Ishikawa (cell line): Measurements from ENCODE around the gene FCRL5.

Experiments used
- CEBPB ChIP-seq: IDR thresholded peaks from 2 replicates; pipeline ENCODE4 v1.6.1; 2012
- CREB1 ChIP-seq: IDR thresholded peaks from 2 replicates; pipeline ENCODE4 v1.6.1; 2012; ENCODE audit warnings: low read depth
- EGR1 ChIP-seq: IDR thresholded peaks from 2 replicates; pipeline ENCODE4 v1.6.1; 2012
- EP300 ChIP-seq: IDR thresholded peaks from 2 replicates; pipeline ENCODE4 v1.6.1; 2012; ENCODE audit warnings: borderline replicate concordance
- FOXM1 ChIP-seq: IDR thresholded peaks from 2 replicates; pipeline ENCODE4 v1.6.1; 2012; ENCODE audit warnings: low read depth, borderline replicate concordance
- NFIC ChIP-seq: IDR thresholded peaks from 2 replicates; pipeline ENCODE4 v1.6.1; 2012
- RAD21 ChIP-seq: IDR thresholded peaks from 2 replicates; pipeline ENCODE4 v1.6.1; 2012; ENCODE audit warnings: low read depth
- TAF1 ChIP-seq: IDR thresholded peaks from 2 replicates; pipeline ENCODE4 v1.6.1; 2012; ENCODE audit warnings: low read depth, mild to moderate bottlenecking
- TCF12 ChIP-seq: IDR thresholded peaks from 2 replicates; pipeline ENCODE4 v1.6.1; 2012; ENCODE audit warnings: low read depth
- TEAD4 ChIP-seq: IDR thresholded peaks from 2 replicates; pipeline ENCODE4 v1.6.1; 2012
- YY1 ChIP-seq: IDR thresholded peaks from 2 replicates; pipeline ENCODE4 v1.6.1; 2012; ENCODE audit warnings: low read depth
- ZBTB7A ChIP-seq: IDR thresholded peaks from 2 replicates; pipeline ENCODE4 v1.6.1; 2012; ENCODE audit warnings: low read depth
- TF ChIP-seq, protein P1 (sequence below): IDR thresholded peaks from 2 replicates; pipeline ENCODE4 v1.6.1; 2012
- TF ChIP-seq, protein P2 (sequence below): IDR thresholded peaks from 2 replicates; pipeline ENCODE4 v1.6.1; 2012; ENCODE audit warnings: low read depth, mild to moderate bottlenecking
- TF ChIP-seq, protein P3 (sequence below): IDR thresholded peaks from 2 replicates; pipeline ENCODE4 v1.6.1; 2012

Gene FCRL5

DNA sequence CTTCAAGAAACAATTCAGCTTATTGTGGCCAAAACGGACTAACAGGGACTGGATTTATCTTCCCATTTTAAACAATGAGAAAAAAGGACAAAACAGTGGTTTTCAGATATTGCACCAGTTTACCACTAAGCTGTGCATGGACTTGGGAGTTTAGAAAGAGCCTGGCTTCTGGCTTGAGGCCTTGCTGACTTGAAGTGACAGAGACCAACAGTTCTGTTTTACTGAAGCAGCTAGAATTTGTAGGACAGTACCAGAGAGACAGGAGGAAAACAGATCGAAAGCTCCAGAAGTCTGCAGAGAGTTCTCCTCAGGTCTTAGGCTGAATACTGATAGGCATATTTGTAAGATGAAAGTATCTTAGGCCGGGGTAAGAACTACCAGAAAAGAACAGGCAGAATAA lies 25.1 kb upstream of the FCRL5 start:
- TF ChIP-seq CEBPB, result no peak
- no peak for TF ChIP-seq FOXM1
- TF ChIP-seq, protein P1, sequence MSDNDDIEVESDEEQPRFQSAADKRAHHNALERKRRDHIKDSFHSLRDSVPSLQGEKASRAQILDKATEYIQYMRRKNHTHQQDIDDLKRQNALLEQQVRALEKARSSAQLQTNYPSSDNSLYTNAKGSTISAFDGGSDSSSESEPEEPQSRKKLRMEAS, result no peak
- no peak for TF ChIP-seq RAD21
- TF ChIP-seq, protein P2, sequence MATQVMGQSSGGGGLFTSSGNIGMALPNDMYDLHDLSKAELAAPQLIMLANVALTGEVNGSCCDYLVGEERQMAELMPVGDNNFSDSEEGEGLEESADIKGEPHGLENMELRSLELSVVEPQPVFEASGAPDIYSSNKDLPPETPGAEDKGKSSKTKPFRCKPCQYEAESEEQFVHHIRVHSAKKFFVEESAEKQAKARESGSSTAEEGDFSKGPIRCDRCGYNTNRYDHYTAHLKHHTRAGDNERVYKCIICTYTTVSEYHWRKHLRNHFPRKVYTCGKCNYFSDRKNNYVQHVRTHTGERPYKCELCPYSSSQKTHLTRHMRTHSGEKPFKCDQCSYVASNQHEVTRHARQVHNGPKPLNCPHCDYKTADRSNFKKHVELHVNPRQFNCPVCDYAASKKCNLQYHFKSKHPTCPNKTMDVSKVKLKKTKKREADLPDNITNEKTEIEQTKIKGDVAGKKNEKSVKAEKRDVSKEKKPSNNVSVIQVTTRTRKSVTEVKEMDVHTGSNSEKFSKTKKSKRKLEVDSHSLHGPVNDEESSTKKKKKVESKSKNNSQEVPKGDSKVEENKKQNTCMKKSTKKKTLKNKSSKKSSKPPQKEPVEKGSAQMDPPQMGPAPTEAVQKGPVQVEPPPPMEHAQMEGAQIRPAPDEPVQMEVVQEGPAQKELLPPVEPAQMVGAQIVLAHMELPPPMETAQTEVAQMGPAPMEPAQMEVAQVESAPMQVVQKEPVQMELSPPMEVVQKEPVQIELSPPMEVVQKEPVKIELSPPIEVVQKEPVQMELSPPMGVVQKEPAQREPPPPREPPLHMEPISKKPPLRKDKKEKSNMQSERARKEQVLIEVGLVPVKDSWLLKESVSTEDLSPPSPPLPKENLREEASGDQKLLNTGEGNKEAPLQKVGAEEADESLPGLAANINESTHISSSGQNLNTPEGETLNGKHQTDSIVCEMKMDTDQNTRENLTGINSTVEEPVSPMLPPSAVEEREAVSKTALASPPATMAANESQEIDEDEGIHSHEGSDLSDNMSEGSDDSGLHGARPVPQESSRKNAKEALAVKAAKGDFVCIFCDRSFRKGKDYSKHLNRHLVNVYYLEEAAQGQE, result no peak

DNA sequence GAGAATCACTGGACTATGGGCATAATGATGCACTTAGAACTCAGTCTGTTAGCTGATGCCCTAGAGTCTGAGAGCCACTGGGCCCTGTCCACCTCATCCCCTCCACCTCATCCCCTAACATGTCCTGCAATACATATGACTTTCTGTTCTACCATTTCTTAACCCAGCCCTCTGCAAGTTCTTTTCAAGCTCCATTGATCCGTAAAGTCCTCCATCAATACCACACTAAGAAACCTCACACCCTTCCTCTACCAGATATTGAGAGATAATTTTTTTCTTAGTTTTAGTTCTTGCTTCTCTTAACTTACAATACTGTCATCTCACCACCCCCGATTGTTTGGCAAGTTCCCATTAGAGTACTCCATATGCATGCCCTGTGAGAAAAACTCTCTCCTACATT lies 23.4 kb upstream of the FCRL5 start:
- TF ChIP-seq EGR1, result no peak
- no peak for TF ChIP-seq ZBTB7A
- no peak for TF ChIP-seq EP300
- no peak for TF ChIP-seq TEAD4
- TF ChIP-seq YY1, result no peak
- TF ChIP-seq CEBPB, result no peak
- no peak for TF ChIP-seq CREB1
- TF ChIP-seq TAF1, result no peak
- no peak for TF ChIP-seq FOXM1
- TF ChIP-seq, protein P3, sequence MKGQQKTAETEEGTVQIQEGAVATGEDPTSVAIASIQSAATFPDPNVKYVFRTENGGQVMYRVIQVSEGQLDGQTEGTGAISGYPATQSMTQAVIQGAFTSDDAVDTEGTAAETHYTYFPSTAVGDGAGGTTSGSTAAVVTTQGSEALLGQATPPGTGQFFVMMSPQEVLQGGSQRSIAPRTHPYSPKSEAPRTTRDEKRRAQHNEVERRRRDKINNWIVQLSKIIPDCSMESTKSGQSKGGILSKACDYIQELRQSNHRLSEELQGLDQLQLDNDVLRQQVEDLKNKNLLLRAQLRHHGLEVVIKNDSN, result no peak
- TF ChIP-seq, protein P1, result no peak
- no peak for TF ChIP-seq TCF12
- TF ChIP-seq RAD21, result no peak
- TF ChIP-seq NFIC, result no peak

DNA sequence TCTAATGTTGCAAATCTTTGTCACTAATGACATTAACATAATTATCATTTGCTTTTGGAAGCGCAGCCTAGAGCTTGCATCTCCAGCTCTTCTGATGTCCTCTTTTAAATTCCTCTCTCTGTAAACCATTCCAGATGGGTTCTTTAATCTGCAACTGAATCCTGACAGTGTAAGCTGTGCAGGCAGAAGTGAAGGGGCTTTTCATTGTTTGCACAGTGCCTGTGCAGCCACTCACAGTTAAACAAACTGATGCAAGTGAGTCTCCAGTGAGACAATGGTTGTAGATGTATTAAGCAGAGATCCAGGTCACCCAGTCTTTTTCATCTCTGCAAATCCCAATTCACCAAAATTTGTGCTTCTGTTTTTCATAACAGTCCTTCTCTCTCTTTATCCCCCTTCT lies 22.5 kb upstream of the FCRL5 start:
- TF ChIP-seq FOXM1, result no peak

DNA sequence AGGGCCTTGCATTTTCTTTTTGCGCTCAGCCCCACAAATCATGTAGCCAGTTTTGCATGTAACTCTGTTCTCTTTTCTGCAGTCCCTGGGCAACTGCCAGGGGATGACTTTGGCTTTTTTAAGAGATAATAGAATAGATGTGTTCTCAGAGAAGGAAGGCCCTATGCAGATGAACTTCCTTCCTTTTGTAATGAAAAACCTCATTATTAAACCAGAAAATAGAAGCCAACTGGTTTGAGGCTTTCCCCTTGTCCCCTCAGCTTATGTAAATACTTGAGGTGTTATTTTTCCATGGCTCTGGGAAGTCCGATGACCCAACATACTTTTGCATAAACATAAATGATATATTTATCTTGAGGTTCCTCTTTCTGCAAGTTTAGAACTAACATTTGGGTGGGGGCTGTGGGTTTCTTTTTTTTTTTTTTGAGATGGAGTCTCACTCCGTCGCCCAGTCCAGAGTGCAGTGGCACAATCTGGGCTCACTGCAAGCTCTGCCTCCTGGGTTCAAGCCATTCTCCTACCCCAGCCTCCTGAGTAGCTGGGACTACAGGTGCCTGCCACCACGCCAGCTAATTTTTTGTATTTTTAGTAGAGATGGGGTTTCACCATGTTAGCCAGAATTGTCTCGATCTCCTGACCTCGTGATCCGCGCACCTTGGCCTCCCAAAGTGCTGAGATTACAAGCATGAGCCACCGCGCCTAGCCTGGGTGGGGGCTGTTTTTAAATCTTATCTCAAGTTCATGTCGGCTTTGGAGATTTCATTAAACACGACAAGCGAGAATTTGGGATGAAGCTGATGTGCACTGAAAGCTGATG lies 14.4 kb upstream of the FCRL5 start:
- TF ChIP-seq CREB1 (no peak), TCF12 (no peak), EGR1 (no peak), ZBTB7A (no peak), TEAD4 (no peak), TAF1 (no peak)
- TF ChIP-seq, protein P1, result no peak
- TF ChIP-seq, protein P2, result no peak
- TF ChIP-seq, protein P3, result no peak

DNA sequence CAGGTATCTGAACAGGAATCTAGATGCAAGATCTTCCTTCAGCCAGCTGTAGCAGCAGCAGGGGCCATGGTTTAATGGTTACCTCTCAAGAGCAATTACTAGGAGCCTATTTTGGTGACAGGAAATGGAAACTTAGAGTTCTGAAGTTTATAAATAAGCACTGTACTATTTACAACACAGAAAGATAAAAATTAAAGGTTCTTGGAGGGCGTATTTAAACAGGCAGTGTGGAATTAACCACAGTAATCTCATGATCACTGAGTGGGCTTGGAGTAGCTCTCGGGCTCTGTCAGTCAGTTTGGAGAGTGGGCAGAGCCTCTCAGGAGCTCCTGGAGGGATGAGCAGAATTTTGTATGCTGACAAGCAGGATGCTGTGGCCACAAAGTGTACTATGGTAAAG lies 10.2 kb upstream of the FCRL5 start:
- TF ChIP-seq, protein P2, result no peak
- TF ChIP-seq RAD21 (no peak), TAF1 (no peak), ZBTB7A (no peak)
